ENCODE results near the gene ZNF613. TPM values are rescaled to one million over a fixed set of nuclear protein-coding genes. Genes with fewer than 3 reads are reported as not detected.

ZNF613 gene
- total RNA-seq, 2 donors from 2014 or later, result 17.5 to 22.5 TPM

- H3K36me3 ChIP-seq (ENCODE audit: control insufficient read depth, insufficient read depth, low read length), result no peaks in the 10 kb centered on the region
- Mint-ChIP-seq H3K4me1 (no peaks in the 10 kb centered on the region), H3K36me3 (ENCODE audit: low read depth) (peaks cover 25% of the 10 kb centered on the region), H3K27ac (no peak overlapping the region), H3K4me3 (no peak overlapping the region), H3K27me3 (ENCODE audit: insufficient read depth) (peaks cover 6% of the 10 kb centered on the region), H3K9me3 (peaks cover 93% of the 10 kb centered on the region)
- H3K4me3 ChIP-seq (ENCODE audit: low read length), result peak overlapping the region; percentile 60
- TF ChIP-seq CTCF (conservative IDR thresholded peaks at IDR 0.05), result no peak
- H3K4me1 ChIP-seq (ENCODE audit: control insufficient read depth, insufficient read depth, low read length), result no peaks in the 10 kb centered on the region
- no peak overlapping the region for H3K27ac ChIP-seq (ENCODE audit: low read depth, low read length)
- H3K9ac ChIP-seq (ENCODE audit: extremely low read depth, low read length, poor library complexity, severe bottlenecking), result no peak overlapping the region
- WGBS, 2 experiments (ENCODE audit: insufficient coverage in 1 of 2, insufficient read length in 1 of 2), result 88 to 92% methylated on average over 7 to 8 of the region's 8 CpGs
- H3K27me3 ChIP-seq (ENCODE audit: control insufficient read depth, insufficient read depth, low read length, poor library complexity, severe bottlenecking), result no peaks in the 10 kb centered on the region
- DNase-seq, result peak; percentile 49
- peaks cover 93% of the 10 kb centered on the region for H3K9me3 ChIP-seq (ENCODE audit: control insufficient read depth, low read length)
Observed at GRCh38 chr19:51921949-51922348, 5.3 kb upstream of the ZNF613 start.

- WGBS, 2 experiments (ENCODE audit: insufficient coverage in 1 of 2, insufficient read length in 1 of 2), result 28 to 38% methylated on average over 11 of the region's 11 CpGs
- Mint-ChIP-seq H3K9me3 (peaks cover 91% of the 10 kb centered on the region), H3K4me1 (no peaks in the 10 kb centered on the region), H3K4me3 (peak overlapping the region; percentile 99), H3K27me3 (ENCODE audit: insufficient read depth) (peaks cover 7% of the 10 kb centered on the region), H3K36me3 (ENCODE audit: low read depth) (peaks cover 58% of the 10 kb centered on the region), H3K27ac (peak overlapping the region; percentile 99)
- Histone ChIP-seq H3K9ac (ENCODE audit: extremely low read depth, low read length, poor library complexity, severe bottlenecking) (peak overlapping the region; percentile 94), H3K27me3 (ENCODE audit: control insufficient read depth, insufficient read depth, low read length, poor library complexity, severe bottlenecking) (no peaks in the 10 kb centered on the region), H3K27ac (ENCODE audit: low read depth, low read length) (no peak overlapping the region), H3K36me3 (ENCODE audit: control insufficient read depth, insufficient read depth, low read length) (peaks cover 29% of the 10 kb centered on the region), H3K9me3 (ENCODE audit: control insufficient read depth, low read length) (peaks cover 87% of the 10 kb centered on the region), H3K4me3 (ENCODE audit: low read length) (peak overlapping the region; percentile 90), H3K4me1 (ENCODE audit: control insufficient read depth, insufficient read depth, low read length) (no peaks in the 10 kb centered on the region)
- no peak for TF ChIP-seq CTCF (conservative IDR thresholded peaks at IDR 0.05)
- DNase-seq, result no peak
Observed at GRCh38 chr19:51926426-51926783, 867 bp upstream of the ZNF613 start.

GRCh38 chr19:51927859-51928258 lies 587 bp downstream of the ZNF613 start:
- Mint-ChIP-seq H3K4me1 (no peaks in the 10 kb centered on the region), H3K9me3 (peaks cover 88% of the 10 kb centered on the region), H3K27me3 (ENCODE audit: insufficient read depth) (peaks cover 6% of the 10 kb centered on the region), H3K36me3 (ENCODE audit: low read depth) (peaks cover 63% of the 10 kb centered on the region), H3K27ac (peak overlapping the region; percentile 99), H3K4me3 (peak overlapping the region; percentile 99)
- TF ChIP-seq CTCF (conservative IDR thresholded peaks at IDR 0.05), result no peak
- Histone ChIP-seq H3K36me3 (ENCODE audit: control insufficient read depth, insufficient read depth, low read length) (peaks cover 43% of the 10 kb centered on the region), H3K4me1 (ENCODE audit: control insufficient read depth, insufficient read depth, low read length) (no peaks in the 10 kb centered on the region), H3K27ac (ENCODE audit: low read depth, low read length) (no peak overlapping the region), H3K9me3 (ENCODE audit: control insufficient read depth, low read length) (peaks cover 87% of the 10 kb centered on the region), H3K9ac (ENCODE audit: extremely low read depth, low read length, poor library complexity, severe bottlenecking) (peak overlapping the region; percentile 94), H3K27me3 (ENCODE audit: control insufficient read depth, insufficient read depth, low read length, poor library complexity, severe bottlenecking) (no peaks in the 10 kb centered on the region), H3K4me3 (ENCODE audit: low read length) (peak overlapping the region; percentile 90)
- peak; percentile 43 for DNase-seq
- WGBS, 2 experiments (ENCODE audit: insufficient coverage in 1 of 2, insufficient read length in 1 of 2), result 45 to 55% methylated on average over 6 to 13 of the region's 13 CpGs
